IMR-90 (cell line): Measurements from ENCODE around the gene SPEF2. TPM values are rescaled to one million over a fixed set of nuclear protein-coding genes. Genes with fewer than 3 reads are reported as not detected.

Experiments used
- ATAC-seq: fragments of 200-7000 bp; cut with Tn5 transposase; 2 replicates; pipeline ENCODE4 v1.9.1; 2020; ENCODE audit warnings: low read depth, mild to moderate bottlenecking, moderate library complexity
- BruUV-seq: library from RNA; stranded (reverse); fragments of 400-500 nt; replicated peaks from 2 replicates; lab custom pipeline; 2021; lab: Mats Ljungman, UMichigan
- CTCF ChIA-PET: fragments of 300-600 bp; formaldehyde crosslinking; extraction: SDS; loops from one replicate; lab custom pipeline; 2021; ENCODE audit warnings: antibody characterized with exemption; lab: Yijun Ruan, JAX
- POLR2A ChIA-PET: fragments of 300-600 bp; sonication (Branson Sonifier 250); formaldehyde crosslinking; loops from one replicate; lab custom pipeline; 2022; ENCODE audit warnings: antibody characterized with exemption; ENCODE audit not compliant: unreplicated experiment; lab: Charles Lee
- DNase-seq: peaks from one replicate; pipeline ENCODE4 v3.0.0; 2013
- H2AFZ ChIP-seq: replicated peaks from 2 replicates; pipeline ENCODE3; 2013; ENCODE audit warnings: low read length, mild to moderate bottlenecking; ENCODE audit not compliant: poor library complexity
- H2AK5ac ChIP-seq: 2 replicates; pipeline ENCODE4 v1.6.1; 2013; ENCODE audit warnings: low read depth, low read length, inconsistent platforms
- H2AK9ac ChIP-seq: replicated peaks from 2 replicates; pipeline ENCODE3; 2013; ENCODE audit warnings: mild to moderate bottlenecking, low read depth, low read length, moderate library complexity; ENCODE audit not compliant: poor library complexity
- H2BK120ac ChIP-seq: 2 replicates; pipeline ENCODE4 v1.6.1; 2013; ENCODE audit warnings: low read depth, low read length, inconsistent platforms
- H2BK15ac ChIP-seq: 3 replicates; pipeline ENCODE4 v1.6.1; 2013; ENCODE audit warnings: low read depth, low read length, inconsistent platforms
- H2BK20ac ChIP-seq: 2 replicates; pipeline ENCODE4 v1.6.1; 2013; ENCODE audit warnings: low read depth, mild to moderate bottlenecking, inconsistent platforms, low read length, moderate library complexity
- H2BK5ac ChIP-seq: 2 replicates; pipeline ENCODE4 v1.6.1; 2013; ENCODE audit warnings: mild to moderate bottlenecking, low read depth, low read length, inconsistent platforms; ENCODE audit not compliant: poor library complexity, severe bottlenecking
- H3K14ac ChIP-seq: replicated peaks from 2 replicates; pipeline ENCODE4 v1.6.1; 2013; ENCODE audit warnings: low read depth, low read length, inconsistent platforms
- H3K18ac ChIP-seq: 2 replicates; pipeline ENCODE4 v1.6.1; 2013; ENCODE audit warnings: low read depth, low read length, control low read depth
- H3K23ac ChIP-seq: 2 replicates; pipeline ENCODE4 v1.6.1; 2013; ENCODE audit warnings: low read depth, low read length, inconsistent platforms
- H3K27ac ChIP-seq: 2 replicates; pipeline ENCODE4 v1.5.1; 2013; ENCODE audit warnings: mild to moderate bottlenecking, control low read depth, low read length; ENCODE audit not compliant: insufficient read depth
- H3K27me3 ChIP-seq: 2 replicates; pipeline ENCODE4 v1.6.1; 2013; ENCODE audit warnings: low read length; ENCODE audit not compliant: control insufficient read depth, insufficient read depth
- H3K36me3 ChIP-seq: 2 replicates; pipeline ENCODE4 v1.6.1; 2013; ENCODE audit warnings: low read length, mixed read lengths; ENCODE audit not compliant: control insufficient read depth, insufficient read depth
- H3K4ac ChIP-seq: 2 replicates; pipeline ENCODE4 v1.6.1; 2013; ENCODE audit warnings: low read depth, low read length, inconsistent platforms
- H3K4me1 ChIP-seq: 2 replicates; pipeline ENCODE4 v1.6.1; 2013; ENCODE audit warnings: low read length, mixed read lengths; ENCODE audit not compliant: control insufficient read depth, insufficient read depth
- H3K4me2 ChIP-seq: 2 replicates; pipeline ENCODE4 v1.6.1; 2013; ENCODE audit warnings: low read depth, mild to moderate bottlenecking, control low read depth, low read length, moderate library complexity
- H3K4me3 ChIP-seq: 2 replicates; pipeline ENCODE4 v1.5.1; 2013; ENCODE audit warnings: low read depth, mild to moderate bottlenecking, control low read depth, low read length, moderate library complexity; ENCODE audit not compliant: insufficient read depth
- H3K56ac ChIP-seq: 2 replicates; pipeline ENCODE4 v1.6.1; 2013; ENCODE audit warnings: low read length, inconsistent platforms; ENCODE audit not compliant: insufficient read depth; ENCODE audit errors: extremely low read depth
- H3K79me1 ChIP-seq, 2 experiments: 2 replicates each; pipeline ENCODE4 v1.6.1; 2013; ENCODE audit warnings: low read length in 2 of 2, inconsistent platforms in 1 of 2, low read depth in 1 of 2
- H3K9ac ChIP-seq: 2 replicates; pipeline ENCODE4 v1.6.1; 2013; ENCODE audit warnings: low read depth, low read length, control low read depth
- H3K9me1 ChIP-seq: 2 replicates; pipeline ENCODE4 v1.6.1; 2013; ENCODE audit warnings: low read length, inconsistent platforms; ENCODE audit not compliant: insufficient read depth
- H3K9me3 ChIP-seq: 2 replicates; pipeline ENCODE4 v1.6.1; 2013; ENCODE audit warnings: low read length; ENCODE audit not compliant: control insufficient read depth, insufficient read depth
- H4K20me1 ChIP-seq: 2 replicates; pipeline ENCODE4 v1.6.1; 2013; ENCODE audit warnings: low read length, inconsistent platforms; ENCODE audit not compliant: insufficient read depth
- H4K5ac ChIP-seq: 2 replicates; pipeline ENCODE4 v1.6.1; 2013; ENCODE audit warnings: mild to moderate bottlenecking, low read depth, low read length, control low read depth
- H4K8ac ChIP-seq, 2 experiments: 2 replicates each; pipeline ENCODE4 v1.6.1; 2013; ENCODE audit warnings: low read depth in 2 of 2, low read length in 2 of 2, control low read depth in 1 of 2, inconsistent platforms in 1 of 2
- H4K91ac ChIP-seq: 2 replicates; pipeline ENCODE4 v1.6.1; 2013; ENCODE audit warnings: low read depth, low read length, inconsistent platforms; ENCODE audit not compliant: insufficient read depth
- BHLHE40 ChIP-seq: fragments of 150-350 bp; IDR thresholded peaks from 2 replicates; pipeline ENCODE4 v1.6.1; 2016; ENCODE audit warnings: mild to moderate bottlenecking, low read depth, low read length
- CHD1 ChIP-seq: IDR thresholded peaks from 2 replicates; pipeline ENCODE4 v1.6.1; 2012; ENCODE audit warnings: low read depth, low read length, improper control_type of control experiment
- FOS ChIP-seq: fragments of 150-350 bp; IDR thresholded peaks from 2 replicates; pipeline ENCODE4 v1.6.1; 2016; ENCODE audit warnings: low read depth, low read length
- MAFK ChIP-seq: IDR thresholded peaks from 2 replicates; pipeline ENCODE4 v1.6.1; 2012; ENCODE audit warnings: low read depth, low read length, improper control_type of control experiment
- MAZ ChIP-seq: IDR thresholded peaks from 2 replicates; pipeline ENCODE4 v1.6.1; 2012; ENCODE audit warnings: low read depth, mild to moderate bottlenecking, low read length, improper control_type of control experiment, moderate library complexity, borderline replicate concordance
- MXI1 ChIP-seq: IDR thresholded peaks from 2 replicates; pipeline ENCODE4 v1.6.1; 2012; ENCODE audit warnings: low read depth, mild to moderate bottlenecking, low read length, moderate library complexity, borderline replicate concordance
- NFE2L2 ChIP-seq: fragments of 150-350 bp; IDR thresholded peaks from 2 replicates; pipeline ENCODE4 v1.6.1; 2016; ENCODE audit warnings: low read depth, mild to moderate bottlenecking, low read length
- POLR2A ChIP-seq: IDR thresholded peaks from 2 replicates; pipeline ENCODE4 v1.6.1; 2012; ENCODE audit warnings: mild to moderate bottlenecking, low read depth, low read length
- RAD21 ChIP-seq: IDR thresholded peaks from 2 replicates; pipeline ENCODE4 v1.6.1; 2012; ENCODE audit warnings: low read length, improper control_type of control experiment
- RCOR1 ChIP-seq: IDR thresholded peaks from 2 replicates; pipeline ENCODE4 v1.6.1; 2012; ENCODE audit warnings: mild to moderate bottlenecking, low read length, improper control_type of control experiment; ENCODE audit not compliant: insufficient replicate concordance
- RFX5 ChIP-seq: IDR thresholded peaks from 2 replicates; pipeline ENCODE4 v1.8.0; 2012; ENCODE audit warnings: low read depth, mild to moderate bottlenecking, low read length, moderate library complexity
- SMC3 ChIP-seq: fragments of 150-350 bp; IDR thresholded peaks from 2 replicates; pipeline ENCODE4 v1.6.1; 2016; ENCODE audit warnings: low read depth, mild to moderate bottlenecking, antibody characterized with exemption, low read length, moderate library complexity
- WGBS, 2 experiments: methylation state at CpG; one replicate each; pipeline versions ENCODE4 v1.1.5 to v1.1.7; 2013; ENCODE audit warnings: missing lambda C conversion rate in 2 of 2; ENCODE audit not compliant: insufficient read length in 1 of 2; ENCODE audit errors: extremely low coverage in 2 of 2; 5-methylcytosine and 5-hydroxymethylcytosine counted together
- dilution Hi-C: fragments of 300-500 bp; cut with HindIII; formaldehyde crosslinking; loops from one replicate; pipeline ENCODE4 v1.14.3; 2018; ENCODE audit warnings: low sequenced_read_pairs; ENCODE audit not compliant: unreplicated experiment
- in situ Hi-C: fragments of 300-500 bp; cut with MboI; formaldehyde crosslinking; loops from 3 replicates; pipeline ENCODE4 v1.14.3; 2019; ENCODE audit warnings: low sequenced_read_pairs, inconsistent platforms, mixed read lengths
- intact Hi-C: fragments of 100-400 bp; cut with micrococcal nuclease; formaldehyde crosslinking; loops from 2 replicates; pipeline ENCODE4 v1.10.0; 2022
- polyA plus RNA-seq, 3 experiments: library from polyadenylated mRNA; depleted of rRNA; stranded (reverse); fragments of >200 nt; gene quantifications; 2 replicates each; pipeline ENCODE4 v1.2.3, GENCODE V29; 2012; ENCODE audit warnings: low replicate concordance in 1 of 3
- total RNA-seq: library from RNA; depleted of rRNA; stranded (reverse); fragments of >200 nt; gene quantifications from 2 replicates; pipeline ENCODE4 v1.2.3, GENCODE V29; 2012
- TF ChIP-seq, protein P1 (sequence below): fragments of 150-350 bp; IDR thresholded peaks from 2 replicates; pipeline ENCODE4 v1.6.1; 2017; ENCODE audit warnings: mild to moderate bottlenecking, antibody characterized with exemption, low read length, low read depth
- TF ChIP-seq, protein P2 (sequence below): conservative IDR thresholded peaks from 2 replicates; pipeline ENCODE4 v1.5.1; 2012; ENCODE audit warnings: mild to moderate bottlenecking, low read depth, low read length, improper control_type of control experiment

SPEF2 gene
- total and polyA plus RNA-seq, 2 of the 4 experiments (the other 2 are of a cell fraction) = 1.7 to 2.3 TPM

DNA sequence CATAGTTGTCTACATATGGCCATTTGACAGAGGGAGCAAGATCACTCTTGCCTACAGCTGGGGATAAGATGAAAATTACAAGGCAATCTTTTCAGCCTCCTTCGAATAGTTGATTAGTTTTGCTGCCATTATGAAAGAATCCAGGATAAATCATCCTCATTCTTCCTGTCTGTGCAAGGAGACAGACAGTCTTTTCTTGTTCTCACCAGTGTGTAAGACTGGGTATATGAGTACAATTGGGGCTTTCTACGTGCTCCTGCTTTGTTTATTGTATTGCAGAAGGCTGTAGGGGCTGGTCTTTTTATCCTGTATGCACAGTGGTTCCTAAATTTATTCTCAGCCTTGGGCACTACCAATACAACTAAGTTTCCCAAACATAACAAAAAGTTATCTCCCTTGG is 76.8 kb downstream of the SPEF2 start:
- Histone ChIP-seq H3K56ac (no peak overlapping the region), H3K79me1 (no peaks in the 10 kb centered on the region), H3K18ac (no peak overlapping the region), H4K8ac (no peak overlapping the region), H3K9ac (no peak overlapping the region), H2BK15ac (no peak overlapping the region), H2BK5ac (no peak overlapping the region), H3K9me1 (no peaks in the 10 kb centered on the region), H3K27ac (no peak overlapping the region), H3K4me2 (no peak overlapping the region), H4K91ac (no peak overlapping the region), H4K5ac (no peak overlapping the region), H2AK5ac (no peak overlapping the region), H2AFZ (no peak overlapping the region), H3K4me1 (peaks cover 2% of the 10 kb centered on the region; the same call in 1 of the 2 replicates), H4K20me1 (no peaks in the 10 kb centered on the region), H2BK120ac (no peak overlapping the region), H3K23ac (no peak overlapping the region), H2AK9ac (no peak overlapping the region), H3K4me3 (no peak overlapping the region), H3K9me3 (no peaks in the 10 kb centered on the region), H2BK20ac (no peak overlapping the region), H3K27me3 (no peaks in the 10 kb centered on the region), H3K14ac (no peak overlapping the region), H3K4ac (no peak overlapping the region), H3K36me3 (no peaks in the 10 kb centered on the region)
- ChIA-PET POLR2A (no interaction called here), CTCF (no interaction called here)
- in situ Hi-C loops (no loop called here), dilution Hi-C loops (no loop called here), intact Hi-C loops (no loop called here)
- WGBS, 2 experiments = no CpG with 5 or more reads among the region's 2 CpGs
- BruUV-seq = no TSS peak
- no peak for DNase-seq
- ATAC-seq = no peak
- no peak for TF ChIP-seq BHLHE40
- TF ChIP-seq RFX5 = no peak
- TF ChIP-seq MAZ = no peak
- TF ChIP-seq MAFK = no peak
- no peak for TF ChIP-seq POLR2A
- TF ChIP-seq SMC3 = no peak
- TF ChIP-seq, protein P1, sequence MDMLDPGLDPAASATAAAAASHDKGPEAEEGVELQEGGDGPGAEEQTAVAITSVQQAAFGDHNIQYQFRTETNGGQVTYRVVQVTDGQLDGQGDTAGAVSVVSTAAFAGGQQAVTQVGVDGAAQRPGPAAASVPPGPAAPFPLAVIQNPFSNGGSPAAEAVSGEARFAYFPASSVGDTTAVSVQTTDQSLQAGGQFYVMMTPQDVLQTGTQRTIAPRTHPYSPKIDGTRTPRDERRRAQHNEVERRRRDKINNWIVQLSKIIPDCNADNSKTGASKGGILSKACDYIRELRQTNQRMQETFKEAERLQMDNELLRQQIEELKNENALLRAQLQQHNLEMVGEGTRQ = no peak
- TF ChIP-seq CHD1 = no peak
- no peak for TF ChIP-seq NFE2L2
- TF ChIP-seq, protein P2, sequence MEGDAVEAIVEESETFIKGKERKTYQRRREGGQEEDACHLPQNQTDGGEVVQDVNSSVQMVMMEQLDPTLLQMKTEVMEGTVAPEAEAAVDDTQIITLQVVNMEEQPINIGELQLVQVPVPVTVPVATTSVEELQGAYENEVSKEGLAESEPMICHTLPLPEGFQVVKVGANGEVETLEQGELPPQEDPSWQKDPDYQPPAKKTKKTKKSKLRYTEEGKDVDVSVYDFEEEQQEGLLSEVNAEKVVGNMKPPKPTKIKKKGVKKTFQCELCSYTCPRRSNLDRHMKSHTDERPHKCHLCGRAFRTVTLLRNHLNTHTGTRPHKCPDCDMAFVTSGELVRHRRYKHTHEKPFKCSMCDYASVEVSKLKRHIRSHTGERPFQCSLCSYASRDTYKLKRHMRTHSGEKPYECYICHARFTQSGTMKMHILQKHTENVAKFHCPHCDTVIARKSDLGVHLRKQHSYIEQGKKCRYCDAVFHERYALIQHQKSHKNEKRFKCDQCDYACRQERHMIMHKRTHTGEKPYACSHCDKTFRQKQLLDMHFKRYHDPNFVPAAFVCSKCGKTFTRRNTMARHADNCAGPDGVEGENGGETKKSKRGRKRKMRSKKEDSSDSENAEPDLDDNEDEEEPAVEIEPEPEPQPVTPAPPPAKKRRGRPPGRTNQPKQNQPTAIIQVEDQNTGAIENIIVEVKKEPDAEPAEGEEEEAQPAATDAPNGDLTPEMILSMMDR = no peak
- no peak for TF ChIP-seq RAD21
- TF ChIP-seq RCOR1 = no peak
- TF ChIP-seq FOS = no peak
- no peak for TF ChIP-seq MXI1
